GM12801 (cell line): ENCODE data around the gene RASAL3.

Source experiments
- TF ChIP-seq, protein P1 (sequence below): IDR thresholded peaks from one replicate; pipeline ENCODE4 v1.5.1; 2011; ENCODE audit warnings: control low read depth; ENCODE audit not compliant: insufficient read length; ENCODE audit errors: extremely low read depth

Gene RASAL3

DNA sequence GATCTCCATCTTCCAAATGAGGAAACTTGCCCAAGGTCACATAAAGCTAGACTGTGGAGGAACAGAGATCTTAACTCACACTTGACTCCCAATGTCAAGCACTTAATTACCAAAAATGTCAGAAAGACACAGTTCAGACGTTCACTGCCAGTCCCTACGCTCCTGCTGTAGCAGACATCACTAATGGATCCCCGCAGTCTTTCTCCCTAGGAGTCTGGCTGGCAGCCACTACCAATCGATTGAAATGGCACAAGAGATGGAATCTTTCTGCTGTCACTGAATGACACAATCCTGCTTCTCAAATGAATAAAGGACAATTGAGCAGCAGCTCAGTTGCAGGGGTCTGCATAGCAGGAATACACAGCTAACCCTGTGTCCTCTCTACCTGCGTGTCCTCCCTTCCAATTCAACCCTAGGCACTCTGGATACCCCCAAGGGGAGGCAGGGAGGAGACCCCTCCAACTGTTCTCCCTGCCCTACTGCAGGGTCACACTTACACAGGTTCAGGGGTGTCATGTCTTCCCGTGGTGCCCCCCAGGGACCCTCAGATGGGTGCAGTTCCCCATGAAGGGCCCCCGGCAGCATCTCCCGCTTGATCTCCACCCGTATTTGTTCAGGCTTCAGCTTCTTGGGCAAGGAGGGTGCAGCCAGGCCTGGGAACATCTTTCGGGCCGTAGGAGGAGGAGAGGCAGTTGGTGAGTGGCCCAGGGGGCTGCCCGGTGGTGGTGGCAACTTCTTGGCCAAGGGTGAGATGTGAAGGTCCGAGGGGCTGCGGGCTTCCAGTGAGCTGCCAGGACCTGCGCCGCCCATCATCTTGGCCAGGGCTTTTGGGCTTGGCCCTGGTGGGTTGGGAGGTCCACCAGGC is 37.6 kb downstream of the RASAL3 start:
- TF ChIP-seq, protein P1, sequence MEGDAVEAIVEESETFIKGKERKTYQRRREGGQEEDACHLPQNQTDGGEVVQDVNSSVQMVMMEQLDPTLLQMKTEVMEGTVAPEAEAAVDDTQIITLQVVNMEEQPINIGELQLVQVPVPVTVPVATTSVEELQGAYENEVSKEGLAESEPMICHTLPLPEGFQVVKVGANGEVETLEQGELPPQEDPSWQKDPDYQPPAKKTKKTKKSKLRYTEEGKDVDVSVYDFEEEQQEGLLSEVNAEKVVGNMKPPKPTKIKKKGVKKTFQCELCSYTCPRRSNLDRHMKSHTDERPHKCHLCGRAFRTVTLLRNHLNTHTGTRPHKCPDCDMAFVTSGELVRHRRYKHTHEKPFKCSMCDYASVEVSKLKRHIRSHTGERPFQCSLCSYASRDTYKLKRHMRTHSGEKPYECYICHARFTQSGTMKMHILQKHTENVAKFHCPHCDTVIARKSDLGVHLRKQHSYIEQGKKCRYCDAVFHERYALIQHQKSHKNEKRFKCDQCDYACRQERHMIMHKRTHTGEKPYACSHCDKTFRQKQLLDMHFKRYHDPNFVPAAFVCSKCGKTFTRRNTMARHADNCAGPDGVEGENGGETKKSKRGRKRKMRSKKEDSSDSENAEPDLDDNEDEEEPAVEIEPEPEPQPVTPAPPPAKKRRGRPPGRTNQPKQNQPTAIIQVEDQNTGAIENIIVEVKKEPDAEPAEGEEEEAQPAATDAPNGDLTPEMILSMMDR = no peak

DNA sequence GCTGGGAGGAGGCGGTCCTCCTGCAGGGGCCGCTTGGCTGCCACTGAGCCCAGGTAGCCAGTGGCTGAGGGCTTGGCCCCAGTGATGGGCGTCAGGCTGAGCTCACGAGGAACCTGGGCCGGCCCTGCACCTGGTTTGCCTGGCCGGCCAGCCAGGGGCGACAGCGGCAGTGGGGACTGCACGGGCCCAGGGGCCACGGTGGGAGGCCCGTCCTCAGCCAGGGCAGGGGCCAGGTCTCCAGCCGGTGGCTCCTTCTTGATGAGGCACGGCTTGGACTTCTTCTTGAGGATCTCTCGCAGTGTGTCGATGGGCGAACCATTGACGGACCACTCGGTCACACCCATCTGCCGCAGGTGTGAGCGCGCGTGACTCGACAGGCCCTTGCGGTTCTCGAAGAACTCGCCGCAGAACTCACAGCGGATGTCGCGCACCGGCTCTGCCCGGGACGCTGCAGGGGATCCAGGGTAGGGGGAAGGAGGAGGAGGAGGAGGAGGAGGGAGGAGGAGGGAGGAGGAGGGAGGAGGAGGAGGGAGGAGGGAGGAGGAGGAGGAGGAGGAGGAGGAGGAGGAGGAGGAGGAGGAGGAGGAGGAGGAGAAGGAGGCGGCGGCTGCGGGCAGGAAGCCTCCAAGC is 38.9 kb downstream of the RASAL3 start:
- TF ChIP-seq, protein P1 = no peak

DNA sequence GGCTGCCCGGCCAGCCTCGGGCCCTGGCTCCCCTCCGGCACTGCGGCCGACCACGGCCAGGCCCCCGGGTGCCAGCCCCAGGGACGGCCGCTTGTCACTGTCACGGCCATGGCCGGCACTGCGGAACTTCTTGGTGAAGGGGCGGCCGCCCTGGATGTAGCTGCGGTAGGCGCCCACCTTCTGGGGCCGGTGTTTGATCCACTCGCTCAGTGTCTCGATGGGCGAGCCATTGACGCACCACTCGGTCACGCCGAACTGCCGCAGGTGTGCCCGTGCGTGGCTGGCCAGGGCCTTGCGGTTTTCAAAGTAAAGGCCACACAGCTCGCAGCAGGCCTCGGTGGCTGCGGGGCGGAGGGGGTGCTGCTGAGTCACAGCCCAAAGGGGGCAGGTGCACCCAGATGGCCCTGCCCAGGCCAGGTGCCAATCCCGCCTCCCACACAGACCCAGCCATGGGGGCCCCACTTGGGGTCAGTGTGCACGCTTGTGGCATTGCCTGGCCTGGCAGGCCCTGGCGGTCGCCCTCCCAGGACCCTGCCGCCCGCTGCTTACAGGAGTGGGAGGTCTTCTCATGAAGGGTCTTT is 39.6 kb downstream of the RASAL3 start:
- TF ChIP-seq, protein P1 = no peak

DNA sequence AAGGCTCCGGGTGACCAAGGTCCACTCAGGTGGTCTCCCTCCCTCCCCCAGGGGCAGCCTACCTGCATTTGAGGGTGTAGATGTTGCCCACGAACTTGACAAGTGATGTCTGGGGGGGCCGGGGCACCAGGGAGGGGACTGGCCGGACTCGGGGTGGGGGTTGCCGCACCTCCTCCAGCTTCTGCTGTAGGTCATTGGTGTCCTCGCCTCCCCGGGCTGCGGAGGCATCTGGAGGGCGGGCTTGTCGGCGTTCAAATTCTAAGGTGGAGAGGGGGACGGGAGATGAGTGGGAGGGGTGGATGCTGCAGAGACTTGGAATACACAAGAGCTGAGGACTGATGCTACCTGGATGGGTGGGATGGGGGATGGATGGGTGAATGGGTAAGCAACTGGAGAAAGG is 40.2 kb downstream of the RASAL3 start:
- TF ChIP-seq, protein P1 = no peak

DNA sequence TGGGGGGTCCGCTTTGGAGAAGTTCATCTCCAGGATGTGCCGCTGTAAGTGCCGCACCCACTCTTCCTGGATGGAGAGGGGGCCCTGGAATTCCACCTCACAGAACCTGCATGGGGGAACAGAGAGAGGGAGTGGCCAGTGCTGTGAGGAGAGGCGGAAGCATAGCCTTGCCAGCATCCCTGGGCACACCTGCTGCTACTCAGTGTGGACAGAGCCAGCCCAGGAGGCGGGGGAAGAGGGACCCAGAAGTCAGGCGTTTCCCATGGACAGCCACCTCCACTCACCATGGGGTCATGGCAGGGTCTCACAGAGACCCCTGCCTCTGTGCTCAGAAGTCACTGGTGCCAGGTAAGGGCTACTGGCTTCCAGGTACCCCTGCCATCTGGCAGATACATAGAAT is 41.2 kb downstream of the RASAL3 start:
- TF ChIP-seq, protein P1 = no peak

DNA sequence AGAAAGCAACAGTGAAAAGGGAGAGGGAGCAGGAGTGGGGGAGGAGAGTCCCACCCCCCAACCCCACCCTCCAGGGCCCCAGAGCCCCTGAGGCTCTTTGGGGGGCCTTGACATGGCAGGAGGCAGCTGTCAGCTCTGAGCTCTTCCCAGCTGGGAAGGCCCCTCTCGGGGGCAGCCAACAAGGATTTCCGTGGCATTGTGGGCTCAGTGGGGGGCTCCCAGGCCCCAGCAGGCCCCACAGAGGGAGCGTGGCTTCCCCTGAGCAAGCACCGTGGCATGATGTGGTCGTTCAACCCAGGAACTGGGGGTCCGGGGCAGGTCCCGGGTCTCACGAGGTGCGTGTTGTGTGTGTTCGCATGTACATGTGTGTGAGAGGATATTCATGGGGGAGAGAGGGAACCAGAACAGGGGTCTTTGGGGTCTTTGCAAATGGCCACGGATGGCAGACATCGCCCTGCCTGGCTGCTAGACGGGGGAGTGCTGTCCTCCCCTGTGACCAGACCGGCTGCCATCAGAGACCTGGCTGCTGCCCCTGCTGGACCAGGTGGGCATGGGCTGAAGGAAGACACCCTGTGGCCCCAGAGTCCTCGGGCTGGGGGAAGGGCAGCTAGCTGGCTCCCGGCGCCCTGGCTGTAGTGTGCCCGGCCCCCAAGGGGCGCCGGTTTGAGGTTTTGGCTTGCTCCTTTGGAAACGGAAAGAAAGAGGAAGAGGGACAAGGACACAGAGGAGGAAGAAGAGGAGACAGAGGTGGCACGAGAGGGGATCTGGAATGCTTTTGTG is 41.9 kb downstream of the RASAL3 start:
- TF ChIP-seq, protein P1 = no peak
